DND-41 (cell line): Measurements from ENCODE around the gene SNORC.

Experiments used
- ATAC-seq: fragments of 200-7000 bp; cut with Tn5 transposase; 3 replicates; pipeline ENCODE4 v1.9.1; 2021; ENCODE audit warnings: low read depth; ENCODE audit not compliant: insufficient read depth
- DNase-seq: peaks from one replicate; pipeline ENCODE4 v3.0.0-alpha.2; 2020
- H2AFZ ChIP-seq: 2 replicates; pipeline ENCODE4 v1.6.0; 2012; ENCODE audit warnings: low read depth, low read length
- H3K27ac ChIP-seq: 2 replicates; pipeline ENCODE4 v1.5.1; 2012; ENCODE audit warnings: low read length, inconsistent platforms
- H3K27me3 ChIP-seq: fragments of 200-600 bp; sonication (generic); 2 replicates; pipeline ENCODE4 v1.6.0; 2012; ENCODE audit warnings: low read length, mild to moderate bottlenecking, inconsistent platforms; ENCODE audit not compliant: insufficient read depth, poor library complexity
- H3K36me3 ChIP-seq: 2 replicates; pipeline ENCODE4 v1.5.1; 2012; ENCODE audit warnings: low read length, inconsistent platforms; ENCODE audit not compliant: insufficient read depth
- H3K4me1 ChIP-seq: 2 replicates; pipeline ENCODE4 v1.5.1; 2012; ENCODE audit warnings: mild to moderate bottlenecking, low read length; ENCODE audit not compliant: insufficient read depth
- H3K4me2 ChIP-seq: 2 replicates; pipeline ENCODE4 v1.6.0; 2012; ENCODE audit warnings: mild to moderate bottlenecking, moderate library complexity, low read length, inconsistent platforms; ENCODE audit not compliant: insufficient read depth
- H3K4me3 ChIP-seq, 2 experiments: fragments of 200-600 bp in 1 of 2; shearing (Covaris generic) in 1 of 2; 2 replicates each; pipeline ENCODE4 v1.5.1; 2012 to 2016; ENCODE audit warnings: inconsistent platforms in 2 of 2, low read length in 2 of 2, mild to moderate bottlenecking in 2 of 2, low read depth in 1 of 2, moderate library complexity in 1 of 2
- H3K79me2 ChIP-seq: 2 replicates; pipeline ENCODE4 v1.6.0; 2012; ENCODE audit warnings: low read length, inconsistent platforms; ENCODE audit not compliant: insufficient read depth
- H3K9ac ChIP-seq: 2 replicates; pipeline ENCODE4 v1.6.0; 2012; ENCODE audit warnings: low read depth, mild to moderate bottlenecking, inconsistent platforms, low read length, moderate library complexity
- H3K9me3 ChIP-seq: 2 replicates; pipeline ENCODE4 v1.5.1; 2012; ENCODE audit warnings: low read length, moderate library complexity, mild to moderate bottlenecking, inconsistent platforms; ENCODE audit not compliant: insufficient read depth, severe bottlenecking
- H4K20me1 ChIP-seq: 2 replicates; pipeline ENCODE4 v1.6.0; 2012; ENCODE audit warnings: low read length; ENCODE audit not compliant: insufficient read depth
- EZH2 ChIP-seq: IDR thresholded peaks from 3 replicates; pipeline ENCODE4 v1.6.1; 2012; ENCODE audit warnings: borderline replicate concordance, low read depth, mild to moderate bottlenecking, moderate library complexity, low read length, inconsistent platforms; ENCODE audit not compliant: severe bottlenecking
- TF ChIP-seq, protein P1 (sequence below): IDR thresholded peaks from 2 replicates; pipeline ENCODE4 v1.5.1; 2012; ENCODE audit warnings: borderline replicate concordance, low read length, moderate library complexity, mild to moderate bottlenecking; ENCODE audit not compliant: poor library complexity, severe bottlenecking; ENCODE audit errors: extremely low read depth

Gene SNORC

DNA sequence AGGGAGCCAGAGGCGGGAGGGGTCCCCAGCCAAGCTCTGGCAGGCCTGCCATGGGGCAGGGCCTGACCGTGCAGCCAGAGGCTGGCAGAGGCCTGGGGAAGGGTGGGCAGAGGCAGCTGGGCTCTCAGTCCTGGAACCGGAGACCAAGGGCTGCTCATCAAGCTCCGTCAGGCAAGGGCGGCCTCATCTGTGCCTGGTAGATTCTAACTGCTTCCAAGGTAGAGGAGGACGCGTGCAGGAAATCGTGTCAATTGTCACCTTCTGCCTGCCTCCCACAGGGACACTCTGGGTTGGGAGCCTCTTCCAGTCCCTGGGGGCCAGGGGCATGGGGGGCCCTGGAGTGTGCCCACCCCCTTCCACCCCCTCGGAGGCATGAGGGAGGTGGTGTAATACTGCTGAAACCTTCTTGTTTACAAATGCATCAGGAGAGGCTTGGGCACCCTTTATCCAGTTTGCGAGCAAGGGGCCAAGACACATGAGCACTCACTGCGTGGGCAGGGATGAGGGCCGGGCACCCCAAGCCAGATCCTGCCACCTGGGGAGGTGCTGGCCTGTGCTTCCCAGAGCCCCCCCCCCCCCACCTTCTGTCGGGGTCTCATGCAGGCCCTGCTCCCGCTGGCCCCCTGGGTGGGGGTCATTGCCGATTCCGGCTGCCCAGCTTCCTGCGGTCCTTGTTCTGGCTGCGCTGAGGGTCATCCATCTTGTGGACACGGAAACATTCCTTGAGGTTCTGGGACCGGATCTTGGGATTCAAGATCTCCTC, 9.0 kb downstream of the SNORC start:
- H2AFZ ChIP-seq: no peak overlapping the region
- no peaks in the 10 kb centered on the region for H4K20me1 ChIP-seq
- no peak overlapping the region for H3K27ac ChIP-seq
- no peak overlapping the region for H3K9ac ChIP-seq
- H3K4me1 ChIP-seq: no peaks in the 10 kb centered on the region
- no peak for ATAC-seq
- H3K79me2 ChIP-seq: no peaks in the 10 kb centered on the region
- H3K4me3 ChIP-seq: no peak overlapping the region
- no peak overlapping the region for H3K4me2 ChIP-seq
- TF ChIP-seq EZH2: no peak
- TF ChIP-seq, protein P1, sequence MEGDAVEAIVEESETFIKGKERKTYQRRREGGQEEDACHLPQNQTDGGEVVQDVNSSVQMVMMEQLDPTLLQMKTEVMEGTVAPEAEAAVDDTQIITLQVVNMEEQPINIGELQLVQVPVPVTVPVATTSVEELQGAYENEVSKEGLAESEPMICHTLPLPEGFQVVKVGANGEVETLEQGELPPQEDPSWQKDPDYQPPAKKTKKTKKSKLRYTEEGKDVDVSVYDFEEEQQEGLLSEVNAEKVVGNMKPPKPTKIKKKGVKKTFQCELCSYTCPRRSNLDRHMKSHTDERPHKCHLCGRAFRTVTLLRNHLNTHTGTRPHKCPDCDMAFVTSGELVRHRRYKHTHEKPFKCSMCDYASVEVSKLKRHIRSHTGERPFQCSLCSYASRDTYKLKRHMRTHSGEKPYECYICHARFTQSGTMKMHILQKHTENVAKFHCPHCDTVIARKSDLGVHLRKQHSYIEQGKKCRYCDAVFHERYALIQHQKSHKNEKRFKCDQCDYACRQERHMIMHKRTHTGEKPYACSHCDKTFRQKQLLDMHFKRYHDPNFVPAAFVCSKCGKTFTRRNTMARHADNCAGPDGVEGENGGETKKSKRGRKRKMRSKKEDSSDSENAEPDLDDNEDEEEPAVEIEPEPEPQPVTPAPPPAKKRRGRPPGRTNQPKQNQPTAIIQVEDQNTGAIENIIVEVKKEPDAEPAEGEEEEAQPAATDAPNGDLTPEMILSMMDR: no peak
- H3K36me3 ChIP-seq: no peaks in the 10 kb centered on the region
- no peaks in the 10 kb centered on the region for H3K27me3 ChIP-seq
- no peak for DNase-seq
- no peaks in the 10 kb centered on the region for H3K9me3 ChIP-seq

DNA sequence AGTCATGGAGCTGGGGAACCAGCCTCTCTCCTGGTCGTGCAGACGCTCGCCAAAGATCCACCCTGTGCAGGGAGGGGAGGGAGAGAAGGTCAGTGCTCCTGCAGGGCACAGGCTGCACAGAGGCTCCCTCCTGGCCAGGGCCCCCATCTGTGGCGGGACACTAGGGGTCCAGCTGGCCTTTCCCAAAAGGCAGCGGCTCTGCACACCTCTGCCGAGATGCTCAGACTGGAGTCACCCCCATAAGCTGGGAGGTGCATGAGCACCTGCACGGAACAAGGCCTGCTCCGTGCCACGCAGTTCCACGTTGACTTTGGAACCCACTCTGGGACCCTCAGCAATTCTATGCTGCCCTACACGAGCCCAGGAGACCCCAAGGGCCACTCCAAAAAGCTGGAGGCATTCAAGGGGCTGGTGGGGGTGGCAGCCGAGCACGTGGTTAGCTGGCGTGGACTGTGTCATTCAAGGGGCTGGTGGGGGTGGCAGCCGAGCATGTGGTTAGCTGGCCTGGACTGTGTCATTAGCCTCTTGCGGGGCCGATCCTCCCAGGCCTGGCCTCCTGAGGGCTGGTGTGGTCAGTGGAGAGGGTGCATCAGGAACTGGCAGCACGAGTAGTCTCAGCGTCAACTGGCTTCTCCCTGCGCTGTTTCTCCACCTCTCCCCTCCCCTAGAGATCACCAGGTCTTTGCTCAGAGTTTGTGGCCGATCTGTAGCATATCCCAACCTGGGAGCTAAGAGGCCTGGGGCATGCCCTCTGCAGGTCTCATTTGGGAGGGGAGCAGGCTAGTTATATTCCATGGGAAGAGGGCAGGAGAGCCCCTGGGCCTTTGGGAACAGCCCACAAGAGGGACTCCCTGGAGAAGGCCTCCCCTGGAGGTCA, 9.8 kb downstream of the SNORC start:
- no peaks in the 10 kb centered on the region for H4K20me1 ChIP-seq
- H3K4me3 ChIP-seq: no peak overlapping the region
- H3K79me2 ChIP-seq: no peaks in the 10 kb centered on the region
- H3K27ac ChIP-seq: no peak overlapping the region
- H2AFZ ChIP-seq: no peak overlapping the region
- H3K4me1 ChIP-seq: no peaks in the 10 kb centered on the region
- DNase-seq (no peak), ATAC-seq (no peak)
- H3K36me3 ChIP-seq: no peaks in the 10 kb centered on the region
- no peak overlapping the region for H3K4me2 ChIP-seq
- TF ChIP-seq, protein P1: no peak
- TF ChIP-seq EZH2: no peak
- H3K9ac ChIP-seq: no peak overlapping the region
- H3K27me3 ChIP-seq: no peaks in the 10 kb centered on the region
- H3K9me3 ChIP-seq: no peaks in the 10 kb centered on the region

DNA sequence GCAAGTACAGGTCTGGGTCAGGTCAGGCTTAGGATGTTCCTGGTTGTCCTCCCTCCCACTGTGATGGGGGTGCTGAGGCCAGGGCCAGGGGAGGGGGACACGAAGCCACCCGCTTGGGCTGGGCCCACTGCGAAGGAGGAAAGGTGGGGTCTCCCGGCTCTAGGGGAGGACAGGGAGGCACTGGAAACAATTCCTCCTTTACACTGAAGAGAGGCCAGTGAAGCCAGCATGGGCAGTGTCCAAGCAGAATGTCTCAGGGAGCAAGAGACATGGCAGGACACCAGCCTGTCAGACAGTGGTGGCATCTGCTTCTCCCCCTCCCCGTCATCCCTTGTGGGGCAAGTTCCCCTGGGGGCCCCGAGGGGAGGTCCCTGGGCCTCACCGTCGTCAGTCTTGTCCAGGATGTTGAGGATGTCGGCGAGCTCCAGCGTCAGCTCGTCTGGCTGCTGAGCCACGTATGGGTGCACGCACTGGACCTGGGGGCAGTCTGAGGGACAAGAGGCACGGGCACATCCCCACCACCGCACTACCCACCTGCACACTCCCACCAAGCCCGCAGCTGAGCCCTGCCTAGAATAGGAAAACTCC, 10.8 kb downstream of the SNORC start:
- TF ChIP-seq EZH2: no peak
- TF ChIP-seq, protein P1: no peak

More for the DNA sequence above, 10.8 kb downstream of the SNORC start:
- Histone ChIP-seq H3K36me3 (no peaks in the 10 kb centered on the region), H3K9ac (no peak overlapping the region), H4K20me1 (no peaks in the 10 kb centered on the region), H2AFZ (no peak overlapping the region), H3K79me2 (no peaks in the 10 kb centered on the region), H3K27ac (no peak overlapping the region), H3K27me3 (no peaks in the 10 kb centered on the region), H3K4me1 (no peaks in the 10 kb centered on the region), H3K4me2 (no peak overlapping the region), H3K9me3 (no peaks in the 10 kb centered on the region), H3K4me3 (no peak overlapping the region)
- DNase-seq: no peak
- no peak for ATAC-seq
